ENCODE data around the gene RAB7A.

GRCh38 chr3:128794067-128794768 lies 68.2 kb downstream of the RAB7A start:
- TF ChIP-seq POLR2AphosphoS5 (IDR thresholded peaks at IDR 0.05) (no peak), POLR2A (IDR thresholded peaks at IDR 0.05) (no peak), EP300 (IDR thresholded peaks at IDR 0.05) (no peak)
- TF ChIP-seq, protein P1, sequence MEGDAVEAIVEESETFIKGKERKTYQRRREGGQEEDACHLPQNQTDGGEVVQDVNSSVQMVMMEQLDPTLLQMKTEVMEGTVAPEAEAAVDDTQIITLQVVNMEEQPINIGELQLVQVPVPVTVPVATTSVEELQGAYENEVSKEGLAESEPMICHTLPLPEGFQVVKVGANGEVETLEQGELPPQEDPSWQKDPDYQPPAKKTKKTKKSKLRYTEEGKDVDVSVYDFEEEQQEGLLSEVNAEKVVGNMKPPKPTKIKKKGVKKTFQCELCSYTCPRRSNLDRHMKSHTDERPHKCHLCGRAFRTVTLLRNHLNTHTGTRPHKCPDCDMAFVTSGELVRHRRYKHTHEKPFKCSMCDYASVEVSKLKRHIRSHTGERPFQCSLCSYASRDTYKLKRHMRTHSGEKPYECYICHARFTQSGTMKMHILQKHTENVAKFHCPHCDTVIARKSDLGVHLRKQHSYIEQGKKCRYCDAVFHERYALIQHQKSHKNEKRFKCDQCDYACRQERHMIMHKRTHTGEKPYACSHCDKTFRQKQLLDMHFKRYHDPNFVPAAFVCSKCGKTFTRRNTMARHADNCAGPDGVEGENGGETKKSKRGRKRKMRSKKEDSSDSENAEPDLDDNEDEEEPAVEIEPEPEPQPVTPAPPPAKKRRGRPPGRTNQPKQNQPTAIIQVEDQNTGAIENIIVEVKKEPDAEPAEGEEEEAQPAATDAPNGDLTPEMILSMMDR (IDR thresholded peaks at IDR 0.05), result no peak
